Osteoblast (primary cell): ENCODE results near the gene SYNGR3. TPM values are rescaled to one million over a fixed set of nuclear protein-coding genes. Genes with fewer than 3 reads are reported as not detected.

ENCODE experiments used
- DNase-seq: peaks from one replicate; pipeline ENCODE4 v3.0.0; 2011; ENCODE audit warnings: low spot score, mixed read lengths; ENCODE audit not compliant: insufficient read length; ENCODE audit errors: missing footprints
- H2AFZ ChIP-seq: 2 replicates; pipeline ENCODE4 v1.6.0; 2011; ENCODE audit warnings: mild to moderate bottlenecking, low read length
- H3K27ac ChIP-seq: 2 replicates; pipeline ENCODE4 v1.5.1; 2011; ENCODE audit warnings: mild to moderate bottlenecking, low read depth, low read length, moderate library complexity
- H3K27me3 ChIP-seq: 2 replicates; pipeline ENCODE4 v1.6.0; 2012; ENCODE audit warnings: mild to moderate bottlenecking, control low read depth, inconsistent platforms, low read length, moderate library complexity; ENCODE audit not compliant: insufficient read depth
- H3K36me3 ChIP-seq: 2 replicates; pipeline ENCODE4 v1.5.1; 2011; ENCODE audit warnings: mild to moderate bottlenecking, low read length, control low read depth, moderate library complexity; ENCODE audit not compliant: insufficient read depth
- H3K4me1 ChIP-seq: 2 replicates; pipeline ENCODE4 v1.5.1; 2011; ENCODE audit warnings: mild to moderate bottlenecking, low read length, control low read depth, moderate library complexity; ENCODE audit not compliant: insufficient read depth
- H3K4me2 ChIP-seq: 2 replicates; pipeline ENCODE4 v1.6.0; 2011; ENCODE audit warnings: mild to moderate bottlenecking, low read length; ENCODE audit not compliant: insufficient read depth
- H3K4me3 ChIP-seq: fragments of 200-600 bp; sonication (generic); 3 replicates; pipeline ENCODE4 v1.5.1; 2012; ENCODE audit warnings: mild to moderate bottlenecking, low read length, inconsistent platforms; ENCODE audit not compliant: insufficient read depth
- H3K79me2 ChIP-seq: 2 replicates; pipeline ENCODE4 v1.6.0; 2012; ENCODE audit warnings: mild to moderate bottlenecking, low read length, control low read depth, inconsistent platforms; ENCODE audit not compliant: insufficient read depth
- H3K9me3 ChIP-seq: 2 replicates; pipeline ENCODE4 v1.5.1; 2011; ENCODE audit warnings: low read depth, low read length, control low read depth
- H4K20me1 ChIP-seq: 2 replicates; pipeline ENCODE4 v1.6.0; 2012; ENCODE audit warnings: mild to moderate bottlenecking, low read length, control low read depth; ENCODE audit not compliant: insufficient read depth
- total RNA-seq: library from RNA; depleted of rRNA; stranded (reverse); fragments of >200 nt; gene quantifications from 2 replicates; pipeline ENCODE4 v1.2.3, GENCODE V29; 2012
- TF ChIP-seq, protein P1 (sequence below): IDR thresholded peaks from 2 replicates; pipeline ENCODE4 v1.5.1; 2011; ENCODE audit warnings: mild to moderate bottlenecking, low read depth, low read length, moderate library complexity; ENCODE audit errors: extremely low read depth

The SYNGR3 gene
- total RNA-seq, 1 donor: under 0.01 TPM

DNA sequence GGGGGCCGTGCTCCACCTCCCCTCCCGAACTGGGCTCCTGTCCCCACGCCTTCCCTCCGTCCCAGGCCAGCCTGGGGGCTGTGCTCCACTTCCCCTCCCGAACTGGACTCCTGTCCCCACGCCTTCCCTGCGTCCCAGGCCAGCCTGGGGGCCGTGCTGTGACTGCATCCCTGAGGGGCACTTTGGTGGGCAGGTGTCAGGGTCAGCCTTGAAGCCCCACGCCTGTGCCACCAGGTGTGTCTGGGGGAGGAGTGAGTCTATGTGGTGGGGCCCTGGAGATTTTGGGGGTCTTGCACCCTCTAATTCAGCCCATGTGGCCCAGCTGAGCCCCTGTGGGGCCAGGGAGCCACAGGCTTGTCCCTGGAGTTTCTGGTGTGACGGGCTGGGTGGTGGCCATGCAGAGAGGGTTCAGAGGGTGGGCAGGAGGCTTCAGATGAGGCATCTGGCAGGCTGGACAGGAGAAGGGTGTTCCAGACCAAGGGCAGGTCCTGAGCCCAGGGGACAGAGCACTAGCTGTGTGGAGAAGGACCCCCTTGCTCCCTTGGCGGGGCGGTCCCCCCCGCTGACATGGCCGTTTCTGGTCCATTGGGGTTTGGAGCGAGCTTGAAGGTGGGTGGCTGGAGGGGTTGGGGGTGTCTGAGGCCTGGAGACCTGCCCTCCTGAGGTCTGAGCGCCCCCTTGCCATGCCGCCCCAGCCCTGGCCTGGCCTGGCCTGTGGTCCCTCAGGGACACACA is 45.1 kb downstream of the SYNGR3 start:
- Histone ChIP-seq H2AFZ (no peak overlapping the region), H3K4me1 (peaks cover 48% of the 10 kb centered on the region), H3K4me2 (peak overlapping the region; percentile 73), H4K20me1 (no peaks in the 10 kb centered on the region), H3K27me3 (no peaks in the 10 kb centered on the region), H3K79me2 (peaks cover 19% of the 10 kb centered on the region), H3K4me3 (peak overlapping the region; percentile 44), H3K36me3 (peaks cover 20% of the 10 kb centered on the region), H3K9me3 (no peaks in the 10 kb centered on the region), H3K27ac (peak overlapping the region; percentile 86)
- peak; percentile 88 for DNase-seq
- TF ChIP-seq, protein P1, sequence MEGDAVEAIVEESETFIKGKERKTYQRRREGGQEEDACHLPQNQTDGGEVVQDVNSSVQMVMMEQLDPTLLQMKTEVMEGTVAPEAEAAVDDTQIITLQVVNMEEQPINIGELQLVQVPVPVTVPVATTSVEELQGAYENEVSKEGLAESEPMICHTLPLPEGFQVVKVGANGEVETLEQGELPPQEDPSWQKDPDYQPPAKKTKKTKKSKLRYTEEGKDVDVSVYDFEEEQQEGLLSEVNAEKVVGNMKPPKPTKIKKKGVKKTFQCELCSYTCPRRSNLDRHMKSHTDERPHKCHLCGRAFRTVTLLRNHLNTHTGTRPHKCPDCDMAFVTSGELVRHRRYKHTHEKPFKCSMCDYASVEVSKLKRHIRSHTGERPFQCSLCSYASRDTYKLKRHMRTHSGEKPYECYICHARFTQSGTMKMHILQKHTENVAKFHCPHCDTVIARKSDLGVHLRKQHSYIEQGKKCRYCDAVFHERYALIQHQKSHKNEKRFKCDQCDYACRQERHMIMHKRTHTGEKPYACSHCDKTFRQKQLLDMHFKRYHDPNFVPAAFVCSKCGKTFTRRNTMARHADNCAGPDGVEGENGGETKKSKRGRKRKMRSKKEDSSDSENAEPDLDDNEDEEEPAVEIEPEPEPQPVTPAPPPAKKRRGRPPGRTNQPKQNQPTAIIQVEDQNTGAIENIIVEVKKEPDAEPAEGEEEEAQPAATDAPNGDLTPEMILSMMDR: no peak

DNA sequence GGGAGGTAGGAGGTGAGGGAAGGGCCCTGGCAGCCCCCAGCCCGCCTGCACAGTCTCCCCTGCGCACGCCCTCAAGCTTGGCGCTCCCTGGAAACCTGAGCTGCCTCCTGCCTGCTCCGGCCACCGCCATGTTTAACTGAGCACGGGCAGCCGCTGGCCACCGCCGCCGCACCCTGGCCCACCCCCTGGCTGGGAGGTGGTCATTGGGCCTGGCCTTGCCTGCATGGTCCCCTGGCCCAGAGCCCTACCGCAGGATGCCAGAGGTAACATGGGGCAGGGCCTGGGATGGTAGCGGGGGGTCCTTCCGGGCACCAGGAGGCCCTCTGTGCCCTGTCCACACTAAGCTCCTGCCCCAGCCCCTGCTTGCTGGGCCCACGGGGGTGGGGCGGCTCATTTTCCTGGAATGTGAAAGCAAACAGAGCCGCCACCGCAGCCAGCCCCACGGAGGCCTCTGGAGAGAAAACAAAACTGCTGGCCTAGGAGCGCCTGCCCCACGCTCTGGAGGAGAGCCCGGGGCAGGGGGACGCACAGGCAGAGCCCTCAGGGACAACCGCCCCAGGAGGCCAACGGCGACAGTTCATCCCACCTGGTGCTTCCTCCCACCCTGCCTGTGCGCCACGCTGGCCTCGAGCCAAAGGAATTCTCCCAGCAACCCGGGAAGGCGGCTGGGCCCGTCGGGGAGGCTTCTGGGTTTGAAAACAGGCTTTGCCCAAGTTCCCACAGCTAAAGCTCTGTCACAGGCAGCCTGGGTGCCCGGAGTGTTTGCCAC is 45.8 kb downstream of the SYNGR3 start:
- TF ChIP-seq, protein P1: no peak
- H4K20me1 ChIP-seq: no peaks in the 10 kb centered on the region
- H3K4me1 ChIP-seq: peaks cover 53% of the 10 kb centered on the region
- no peaks in the 10 kb centered on the region for H3K9me3 ChIP-seq
- DNase-seq: peak; percentile 100
- H3K36me3 ChIP-seq: peaks cover 20% of the 10 kb centered on the region
- H2AFZ ChIP-seq: peak overlapping the region; percentile 59
- H3K27ac ChIP-seq: peak overlapping the region; percentile 86
- no peaks in the 10 kb centered on the region for H3K27me3 ChIP-seq
- H3K4me3 ChIP-seq: peak overlapping the region; percentile 44
- peak overlapping the region; percentile 73 for H3K4me2 ChIP-seq
- peaks cover 19% of the 10 kb centered on the region for H3K79me2 ChIP-seq

DNA sequence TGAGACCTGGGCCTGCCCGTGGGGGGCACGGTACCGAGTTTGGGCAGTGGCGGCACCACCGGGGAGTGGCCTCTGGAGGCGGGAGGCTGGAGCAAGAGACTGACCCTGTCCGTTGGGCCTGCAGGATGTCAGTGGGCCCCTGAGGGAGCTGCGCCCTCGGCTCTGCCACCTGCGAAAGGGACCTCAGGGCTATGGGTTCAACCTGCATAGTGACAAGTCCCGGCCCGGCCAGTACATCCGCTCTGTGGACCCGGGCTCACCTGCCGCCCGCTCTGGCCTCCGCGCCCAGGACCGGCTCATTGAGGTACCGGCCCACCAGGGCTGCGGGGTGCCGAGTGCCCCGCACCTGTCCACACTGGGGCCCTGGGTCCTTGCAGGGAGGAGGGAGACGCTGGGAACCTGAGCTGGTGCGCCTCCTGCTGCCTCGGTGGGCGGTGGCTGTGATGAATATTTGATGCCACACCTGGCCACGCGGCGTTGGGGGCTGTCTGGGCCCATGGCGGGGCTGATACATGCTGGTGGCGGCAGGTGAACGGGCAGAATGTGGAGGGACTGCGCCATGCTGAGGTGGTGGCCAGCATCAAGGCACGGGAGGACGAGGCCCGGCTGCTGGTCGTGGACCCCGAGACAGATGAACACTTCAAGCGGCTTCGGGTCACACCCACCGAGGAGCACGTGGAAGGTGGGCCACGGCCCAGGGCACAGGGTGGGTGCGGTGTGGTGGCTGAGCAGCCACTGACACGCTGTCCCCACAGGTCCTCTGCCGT is 46.6 kb downstream of the SYNGR3 start:
- Histone ChIP-seq H2AFZ (peak overlapping the region; percentile 59), H3K27me3 (no peaks in the 10 kb centered on the region), H3K27ac (peak overlapping the region; percentile 86), H4K20me1 (no peaks in the 10 kb centered on the region), H3K4me3 (peak overlapping the region; percentile 44), H3K79me2 (peaks cover 19% of the 10 kb centered on the region), H3K4me1 (peaks cover 53% of the 10 kb centered on the region), H3K4me2 (peak overlapping the region; percentile 73), H3K9me3 (no peaks in the 10 kb centered on the region), H3K36me3 (peaks cover 20% of the 10 kb centered on the region)
- TF ChIP-seq, protein P1: no peak
- DNase-seq: no peak

DNA sequence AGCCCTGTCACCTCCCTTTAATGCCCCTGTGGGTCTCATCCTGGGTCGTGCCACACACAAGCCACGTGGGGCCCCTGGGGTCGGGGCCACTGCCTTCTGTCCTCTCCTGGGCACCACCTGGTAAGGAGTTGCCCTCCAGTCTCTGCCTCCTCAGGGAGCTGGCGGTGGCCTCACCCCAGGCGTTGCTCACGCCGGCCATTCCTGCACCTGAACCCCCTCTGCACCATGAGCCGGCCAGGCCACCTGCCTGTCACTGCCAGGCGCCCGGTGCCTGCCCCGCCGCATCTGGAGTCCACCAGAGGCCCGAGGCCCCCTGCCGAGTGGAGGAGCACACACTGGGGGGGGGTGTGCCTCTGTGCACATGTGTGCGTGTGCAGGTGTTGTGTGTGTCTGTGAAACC is 47.3 kb downstream of the SYNGR3 start:
- TF ChIP-seq, protein P1: no peak
- Histone ChIP-seq H3K4me2 (no peak overlapping the region), H3K27ac (no peak overlapping the region), H4K20me1 (no peaks in the 10 kb centered on the region), H3K36me3 (peaks cover 20% of the 10 kb centered on the region), H3K9me3 (no peaks in the 10 kb centered on the region), H3K27me3 (no peaks in the 10 kb centered on the region), H3K79me2 (peaks cover 19% of the 10 kb centered on the region), H3K4me1 (peaks cover 53% of the 10 kb centered on the region), H2AFZ (no peak overlapping the region), H3K4me3 (no peak overlapping the region)
- DNase-seq: no peak
